GM18498 (cell line): Measurements from ENCODE around the gene GINS1.

Experiments
- ATAC-seq: cut with Tn5 transposase; IDR thresholded peaks from one replicate; pipeline ENCODE4 v1.9.1; 2021; ENCODE audit warnings: mild to moderate bottlenecking, moderate library complexity; ENCODE audit not compliant: unreplicated experiment

GINS1 gene

GRCh38 chr20:25453035-25453810 lies 45.8 kb downstream of the GINS1 start:
- no peak for ATAC-seq

- no peak for ATAC-seq
These were observed 46.9 kb downstream of the GINS1 start for GRCh38 chr20:25454153-25454900.

GRCh38 chr20:25457886-25458680 lies 50.6 kb downstream of the GINS1 start:
- ATAC-seq = no peak

GRCh38 chr20:25459111-25459830 lies 51.8 kb downstream of the GINS1 start:
- no peak for ATAC-seq

GRCh38 chr20:25459916-25460535 lies 52.6 kb downstream of the GINS1 start:
- no peak for ATAC-seq

- ATAC-seq = no peak
These were observed 53.2 kb downstream of the GINS1 start for GRCh38 chr20:25460566-25461280.

- no peak for ATAC-seq
These were observed 53.8 kb downstream of the GINS1 start for GRCh38 chr20:25461281-25461650.

GRCh38 chr20:25461786-25462545 lies 54.5 kb downstream of the GINS1 start:
- no peak for ATAC-seq

GRCh38 chr20:25464501-25465242 lies 57.2 kb downstream of the GINS1 start:
- ATAC-seq = no peak

GRCh38 chr20:25465243-25466135 lies 58.0 kb downstream of the GINS1 start:
- no peak for ATAC-seq

- ATAC-seq = no peak
These were observed 59.4 kb downstream of the GINS1 start for GRCh38 chr20:25466846-25467245.

GRCh38 chr20:25467441-25467840 lies 60.0 kb downstream of the GINS1 start:
- ATAC-seq = no peak

GRCh38 chr20:25468126-25469075 lies 60.9 kb downstream of the GINS1 start:
- ATAC-seq = no peak

- no peak for ATAC-seq
These were observed 62.1 kb downstream of the GINS1 start for GRCh38 chr20:25469558-25469957.

GRCh38 chr20:25470045-25470444 lies 62.6 kb downstream of the GINS1 start:
- ATAC-seq = no peak

- no peak for ATAC-seq
These were observed 63.5 kb downstream of the GINS1 start for GRCh38 chr20:25471020-25471419.
